GM18498 (cell line): Measurements from ENCODE around the gene COL18A1.
"Not testable (repeated sequence)": the region's sequence is repeated elsewhere in the genome, so short reads cannot be mapped to it uniquely, and the experiment has no call there.

Source experiments
- ATAC-seq: cut with Tn5 transposase; IDR thresholded peaks from one replicate; pipeline ENCODE4 v1.9.1; 2021; ENCODE audit warnings: mild to moderate bottlenecking, moderate library complexity; ENCODE audit not compliant: unreplicated experiment

Gene COL18A1

DNA sequence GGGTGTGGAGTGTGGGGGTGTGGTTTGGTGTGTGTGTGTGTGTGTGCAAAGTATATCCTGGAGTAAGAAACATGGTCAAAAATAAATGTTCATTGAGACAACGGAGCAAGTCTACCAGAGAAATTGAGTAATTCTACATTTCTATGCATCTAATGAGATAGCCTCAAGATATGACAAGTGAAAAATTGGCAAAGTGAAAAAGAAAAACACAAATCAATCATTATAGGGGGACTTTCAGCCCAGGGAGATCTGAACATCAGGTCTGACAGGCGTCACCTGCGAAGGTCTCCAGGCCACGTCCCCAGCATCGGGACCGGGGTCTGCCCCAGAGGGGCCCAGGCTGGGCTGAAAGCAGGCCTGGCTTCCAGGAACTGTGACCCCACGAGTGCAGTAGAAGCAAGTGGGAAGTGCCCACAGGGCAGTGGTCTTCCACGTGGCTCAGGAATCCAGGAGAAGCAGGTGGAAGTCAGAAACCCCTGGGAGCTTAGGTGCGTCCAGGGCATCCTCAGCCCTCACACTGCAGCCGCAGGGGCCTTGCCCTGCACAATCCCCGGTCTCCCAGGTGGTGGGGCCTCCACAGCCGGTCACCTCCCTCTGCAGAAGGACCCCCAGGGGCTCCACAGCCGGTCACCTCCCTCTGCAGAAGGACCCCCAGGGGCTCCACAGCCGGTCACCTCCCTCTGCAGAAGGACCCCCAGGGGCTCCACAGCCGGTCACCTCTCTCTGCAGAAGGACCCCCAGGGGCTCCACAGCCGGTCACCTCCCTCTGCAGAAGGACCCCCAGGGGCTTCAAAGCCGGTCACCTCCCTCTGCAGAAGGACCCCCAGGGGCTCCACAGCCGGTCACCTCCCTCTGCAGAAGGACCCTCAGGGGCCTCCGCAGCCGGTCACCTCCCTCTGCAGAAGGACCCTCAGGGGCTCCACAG lies 96.4 kb downstream of the COL18A1 start:
- not testable (repeated sequence) for ATAC-seq

DNA sequence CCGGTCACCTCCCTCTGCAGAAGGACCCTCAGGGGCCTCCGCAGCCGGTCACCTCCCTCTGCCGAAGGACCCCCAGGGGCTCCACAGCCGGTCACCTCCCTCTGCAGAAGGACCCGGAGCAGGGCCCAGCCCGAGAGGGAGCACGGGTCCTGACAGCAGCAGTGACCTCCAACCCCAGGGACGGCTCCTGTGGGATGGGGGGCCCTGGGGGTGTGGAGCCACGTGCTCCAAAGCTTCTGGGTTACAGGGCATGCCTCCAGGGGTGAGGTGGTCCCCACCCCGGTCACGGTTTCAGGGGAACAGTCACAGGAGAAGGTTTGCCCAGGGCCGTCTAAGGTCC lies 97.0 kb downstream of the COL18A1 start:
- ATAC-seq = no peak

DNA sequence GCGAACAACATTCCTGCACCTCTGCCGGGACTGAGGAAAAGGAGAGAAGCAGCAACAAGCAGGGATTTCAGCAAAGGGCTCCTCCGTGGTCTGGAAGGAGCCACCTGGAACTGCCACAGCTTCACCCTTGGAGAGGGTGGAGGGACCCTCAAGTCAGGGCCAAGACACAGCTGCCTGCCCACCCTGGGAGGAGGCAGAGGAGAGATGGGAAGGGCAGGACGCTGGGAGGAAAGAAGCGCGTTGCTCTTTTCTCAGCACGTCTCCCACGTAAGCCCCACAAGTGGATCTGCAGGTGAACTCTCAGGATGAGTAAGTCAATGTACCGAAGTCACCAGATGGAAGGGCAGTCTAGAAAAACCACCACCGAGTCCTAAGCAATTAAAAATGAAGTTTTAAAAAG lies 97.6 kb downstream of the COL18A1 start:
- no peak for ATAC-seq

DNA sequence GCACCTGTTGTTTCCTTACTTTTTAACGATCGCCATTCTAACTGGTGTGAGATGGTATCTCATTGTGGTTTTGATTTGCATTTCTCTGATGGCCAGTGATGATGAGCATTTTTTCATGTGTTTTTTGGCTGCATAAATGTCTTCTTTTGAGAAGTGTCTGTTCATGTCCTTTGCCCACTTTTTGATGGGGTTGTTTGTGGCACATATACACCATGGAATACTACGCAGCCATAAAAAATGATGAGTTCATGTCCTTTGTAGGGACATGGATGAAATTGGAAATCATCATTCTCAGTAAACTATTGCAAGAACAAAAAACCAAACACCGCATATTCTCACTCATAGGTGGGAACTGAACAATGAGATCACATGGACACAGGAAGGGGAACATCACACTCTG lies 98.3 kb downstream of the COL18A1 start:
- not testable (repeated sequence) for ATAC-seq

DNA sequence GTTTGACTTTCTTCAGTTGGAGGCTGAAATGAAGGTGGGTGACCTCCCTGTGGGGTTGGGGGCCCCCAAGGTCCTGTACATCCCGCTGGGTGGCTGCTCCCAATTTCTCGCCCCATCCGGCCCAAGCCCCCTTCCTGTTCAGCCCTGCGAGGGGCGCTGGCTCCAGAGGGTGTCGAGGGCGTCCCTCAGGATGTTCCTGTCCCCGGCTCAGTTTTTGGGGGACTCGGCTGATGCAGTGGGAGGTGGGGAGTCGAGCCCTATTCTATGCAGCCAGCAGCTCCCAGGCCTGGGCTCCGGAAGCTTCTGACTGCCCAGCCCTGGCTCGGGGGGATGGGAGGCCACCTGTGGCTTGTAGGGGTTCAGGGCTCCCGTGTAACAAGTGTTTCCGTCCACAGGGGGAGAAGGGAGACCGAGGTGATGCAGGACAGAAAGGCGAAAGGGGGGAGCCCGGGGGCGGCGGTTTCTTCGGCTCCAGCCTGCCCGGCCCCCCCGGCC lies 99.1 kb downstream of the COL18A1 start:
- ATAC-seq = no peak

DNA sequence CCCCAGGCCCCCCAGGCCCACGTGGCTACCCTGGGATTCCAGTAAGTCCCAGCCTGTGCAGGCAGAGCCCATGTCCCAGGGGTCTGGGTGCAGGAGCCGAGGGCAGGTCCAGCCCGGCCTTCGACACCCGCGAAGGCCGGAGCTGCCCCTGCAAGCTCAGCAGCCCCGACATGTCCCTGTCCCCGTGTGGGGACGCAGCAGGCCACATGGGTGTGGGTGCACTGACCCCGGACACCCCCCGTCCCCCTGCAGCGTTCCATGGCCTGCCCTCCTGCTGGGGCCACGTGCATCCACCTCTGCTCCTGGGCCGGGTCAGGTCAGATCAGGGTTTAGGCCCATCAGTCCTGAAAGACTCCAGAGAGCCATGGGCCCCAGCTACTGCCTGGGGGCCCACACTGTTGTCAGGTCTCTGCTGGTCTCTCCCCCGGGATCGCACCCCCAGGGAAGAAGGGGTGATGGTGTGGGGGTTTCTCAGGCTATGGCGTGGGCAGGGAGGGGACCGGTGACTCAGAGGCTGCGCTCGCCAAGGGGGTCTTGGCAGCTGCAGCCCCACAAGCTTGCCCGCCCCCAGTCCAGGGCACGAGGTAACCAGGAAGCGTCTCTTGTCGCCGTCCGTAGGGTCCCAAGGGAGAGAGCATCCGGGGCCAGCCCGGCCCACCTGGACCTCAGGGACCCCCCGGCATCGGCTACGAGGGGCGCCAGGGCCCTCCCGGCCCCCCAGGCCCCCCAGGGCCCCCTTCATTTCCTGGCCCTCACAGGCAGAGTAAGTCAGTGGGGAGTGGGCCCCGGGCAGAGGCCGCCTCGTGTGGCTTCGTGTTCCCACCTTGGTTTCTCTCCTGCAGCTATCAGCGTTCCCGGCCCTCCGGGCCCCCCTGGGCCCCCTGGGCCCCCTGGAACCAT lies 99.8 kb downstream of the COL18A1 start:
- no peak for ATAC-seq

DNA sequence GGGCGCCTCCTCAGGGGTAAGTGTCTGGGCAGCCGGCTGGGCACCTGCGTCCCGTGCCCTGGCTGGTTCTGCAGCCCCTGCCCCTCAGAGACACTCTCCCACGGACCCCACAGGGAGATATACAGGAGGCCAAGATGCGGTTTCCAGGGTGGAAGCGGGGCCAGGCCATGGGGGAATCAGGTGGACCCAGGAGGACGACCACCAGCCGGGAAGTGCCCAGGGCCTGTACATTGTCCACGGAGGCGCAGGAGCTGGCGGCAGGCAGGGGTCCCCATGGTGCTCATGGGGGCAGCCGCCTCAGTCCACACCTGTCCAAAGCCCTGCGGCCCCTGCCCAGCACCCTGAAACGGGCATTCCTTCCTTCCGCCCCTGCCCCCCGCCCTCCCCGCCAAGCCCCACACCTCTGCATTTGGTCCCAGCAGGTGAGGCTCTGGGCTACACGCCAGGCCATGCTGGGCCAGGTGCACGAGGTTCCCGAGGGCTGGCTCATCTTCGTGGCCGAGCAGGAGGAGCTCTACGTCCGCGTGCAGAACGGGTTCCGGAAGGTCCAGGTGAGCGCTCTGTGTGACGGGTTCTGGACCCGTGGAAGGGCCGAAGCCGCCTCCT lies 100.6 kb downstream of the COL18A1 start:
- ATAC-seq = no peak

DNA sequence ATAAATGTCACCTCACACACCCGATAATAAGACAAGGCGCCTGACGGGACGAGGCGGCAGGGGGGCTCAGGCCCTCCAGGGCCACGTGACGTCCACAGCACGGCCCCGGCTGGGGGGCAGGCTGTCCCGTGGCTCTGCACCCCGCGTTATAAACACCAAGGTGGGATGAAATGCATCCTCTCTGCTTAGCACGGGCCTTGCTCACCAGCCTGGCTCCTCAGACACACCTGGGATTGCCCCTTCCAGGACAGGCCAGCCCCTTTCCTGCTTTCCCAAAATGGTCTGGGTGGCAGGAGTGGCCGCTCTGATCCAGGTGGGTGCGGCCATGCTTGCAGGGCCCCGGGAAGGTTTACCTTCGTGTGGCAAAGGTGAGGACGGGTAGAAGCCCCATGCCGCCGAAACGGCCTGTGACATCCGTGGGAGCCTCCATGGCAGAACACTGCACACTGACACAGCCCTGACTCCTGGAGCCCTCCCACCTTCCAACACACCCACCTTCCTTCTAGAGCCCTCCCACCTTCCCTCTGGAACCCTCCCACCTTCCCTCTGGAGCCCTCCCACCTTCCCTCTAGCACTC lies 101.4 kb downstream of the COL18A1 start:
- no peak for ATAC-seq

DNA sequence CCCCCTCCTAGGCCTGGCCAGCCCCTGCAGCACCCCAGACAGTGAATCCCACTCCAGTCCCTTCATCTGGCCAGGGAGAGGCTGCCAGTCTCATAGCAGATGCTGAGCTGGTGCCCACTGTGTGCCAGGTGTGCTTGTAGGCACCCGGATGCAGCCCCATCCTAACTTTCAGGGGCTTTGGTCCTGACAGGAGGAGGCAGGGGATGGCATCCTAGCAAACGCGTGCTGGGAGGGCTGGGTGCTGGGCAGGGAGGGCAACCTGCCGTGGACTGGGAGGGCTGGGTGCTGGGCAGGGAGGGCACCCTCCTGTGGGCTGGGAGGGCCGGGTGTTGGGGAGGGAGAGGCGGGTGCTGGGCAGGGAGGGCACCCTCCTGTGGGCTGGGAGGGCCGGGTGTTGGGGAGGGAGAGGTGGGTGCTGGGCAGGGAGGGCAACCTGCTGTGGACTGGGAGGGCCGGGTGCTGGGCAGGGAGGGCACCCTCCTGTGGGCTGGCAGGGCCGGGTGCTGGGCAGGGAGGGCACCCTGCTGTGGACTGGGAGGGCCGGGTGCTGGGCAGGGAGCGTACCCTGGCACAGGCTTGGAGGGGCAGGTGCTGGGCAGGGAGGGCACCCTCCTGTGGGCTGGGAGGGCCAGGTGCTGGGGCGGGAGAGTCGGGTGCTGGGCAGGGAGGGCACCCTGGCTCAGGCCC lies 102.0 kb downstream of the COL18A1 start:
- no peak for ATAC-seq

DNA sequence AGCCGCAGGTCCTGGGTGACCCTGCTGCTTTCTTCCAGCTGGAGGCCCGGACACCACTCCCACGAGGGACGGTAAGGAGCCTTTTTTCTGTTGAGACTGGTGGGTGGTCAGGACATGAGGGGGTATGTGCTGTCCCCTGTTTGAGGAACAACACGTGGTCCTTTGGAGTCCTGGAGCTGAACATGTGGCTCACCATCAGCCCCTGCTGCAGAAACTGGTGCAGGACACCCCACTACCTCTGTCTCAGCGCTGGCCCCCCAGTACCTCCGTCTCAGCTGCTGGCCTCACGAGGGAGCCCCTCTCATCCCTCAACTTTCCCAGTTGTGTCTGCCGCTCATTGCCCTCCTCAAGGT lies 102.5 kb downstream of the COL18A1 start:
- ATAC-seq = no peak

DNA sequence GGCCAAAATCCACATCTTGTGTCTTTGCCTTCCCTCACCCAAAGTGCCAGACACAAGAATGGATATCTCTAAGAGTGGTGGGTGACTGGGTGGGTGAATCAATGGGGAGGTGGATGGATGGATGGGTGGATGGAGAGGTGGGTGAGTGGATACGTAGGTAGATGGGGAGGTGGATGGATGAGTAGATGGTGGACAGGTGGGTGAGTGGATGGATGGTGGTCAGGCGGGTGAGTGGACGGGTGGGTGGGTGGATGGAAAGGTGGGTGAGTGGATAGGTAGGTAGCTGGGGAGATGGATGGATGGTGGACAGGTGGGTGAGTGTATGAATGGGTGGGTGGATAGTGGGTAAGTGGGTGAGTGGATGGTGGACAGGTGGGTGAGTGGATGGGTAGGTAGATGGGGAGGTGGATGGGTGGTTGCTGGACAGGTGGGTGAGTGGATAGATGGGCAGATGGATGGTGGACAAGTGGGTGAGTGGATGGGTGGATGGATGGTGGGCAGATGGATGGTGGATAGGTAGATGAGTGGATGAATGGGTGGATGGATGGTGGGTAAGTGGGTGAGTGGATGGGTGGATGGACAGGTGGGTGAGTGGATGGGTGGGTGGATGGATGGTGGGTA lies 103.0 kb downstream of the COL18A1 start:
- no peak for ATAC-seq

DNA sequence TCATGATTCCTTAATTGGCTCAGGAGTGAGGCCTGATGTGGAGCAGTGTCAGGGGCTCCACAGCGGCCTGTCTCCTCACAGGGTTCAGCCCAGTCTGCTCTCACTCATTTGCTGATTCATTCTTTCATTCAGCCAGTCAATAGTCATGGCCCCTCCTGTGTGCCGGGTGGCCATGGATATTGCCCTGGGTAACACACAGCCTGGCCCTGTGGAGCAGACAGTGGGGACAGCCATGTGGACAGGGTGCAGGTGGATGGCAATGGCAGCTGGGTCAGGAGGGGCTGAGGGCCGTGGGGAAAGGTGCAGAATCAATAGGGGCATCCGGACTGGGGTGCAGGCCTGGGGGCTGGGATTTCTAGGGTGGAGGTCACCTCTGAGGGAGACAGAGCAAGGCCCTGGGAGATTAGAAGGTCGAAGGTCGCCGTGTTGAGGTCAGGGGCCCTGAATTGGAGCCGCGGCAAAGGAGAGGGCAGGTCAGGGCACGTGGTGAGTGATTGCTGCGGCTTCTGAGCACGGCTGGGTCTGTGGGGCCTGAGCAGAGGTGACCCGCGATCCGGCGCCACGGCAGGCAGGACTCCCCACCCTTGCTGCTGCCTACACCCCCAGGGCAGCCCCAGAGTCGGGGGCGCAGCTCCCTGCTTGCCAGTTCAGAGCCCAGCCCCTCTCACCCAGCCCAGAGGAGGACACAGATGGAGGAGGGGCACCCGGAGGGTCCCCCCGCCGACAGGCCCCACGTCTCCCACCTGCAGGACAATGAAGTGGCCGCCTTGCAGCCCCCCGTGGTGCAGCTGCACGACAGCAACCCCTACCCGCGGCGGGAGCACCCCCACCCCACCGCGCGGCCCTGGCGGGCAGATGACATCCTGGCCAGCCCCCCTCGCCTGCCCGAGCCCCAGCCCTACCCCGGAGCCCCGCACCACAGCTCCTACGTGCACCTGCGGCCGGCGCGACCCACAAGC lies 103.9 kb downstream of the COL18A1 start:
- no peak for ATAC-seq

DNA sequence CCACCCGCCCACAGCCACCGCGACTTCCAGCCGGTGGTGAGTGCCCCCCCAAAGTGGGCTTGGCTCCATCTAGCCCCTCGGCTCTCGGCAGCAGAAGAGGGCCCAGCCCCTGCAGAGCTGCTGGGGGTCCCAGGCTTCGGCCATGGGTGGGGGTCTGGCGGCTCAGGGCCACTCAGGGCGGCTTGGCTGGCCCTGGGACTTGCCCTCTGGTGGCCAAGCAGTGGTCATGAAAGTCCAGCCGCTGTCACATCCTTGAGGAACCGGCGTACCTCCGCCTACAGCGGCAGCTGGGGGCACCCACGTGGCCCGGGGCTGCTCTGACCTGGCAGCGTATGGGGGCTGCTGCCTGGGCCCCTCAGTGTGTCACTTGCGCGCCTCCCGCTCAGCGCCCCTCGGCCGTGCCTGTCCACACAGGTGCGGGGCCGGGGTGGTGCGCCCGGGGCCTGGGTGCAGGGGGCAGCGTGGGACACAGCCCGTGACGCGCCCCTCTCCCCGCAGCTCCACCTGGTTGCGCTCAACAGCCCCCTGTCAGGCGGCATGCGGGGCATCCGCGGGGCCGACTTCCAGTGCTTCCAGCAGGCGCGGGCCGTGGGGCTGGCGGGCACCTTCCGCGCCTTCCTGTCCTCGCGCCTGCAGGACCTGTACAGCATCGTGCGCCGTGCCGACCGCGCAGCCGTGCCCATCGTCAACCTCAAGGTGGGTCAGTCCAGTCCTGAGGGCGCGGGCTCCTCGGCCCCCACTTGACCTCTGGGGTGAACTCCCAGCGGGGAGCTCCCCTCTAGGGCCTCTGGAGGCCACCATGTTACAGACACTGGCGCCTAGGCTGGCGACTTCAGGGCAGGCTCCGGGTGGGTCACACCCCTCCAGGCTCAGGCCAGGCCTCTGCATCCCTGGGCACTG lies 104.9 kb downstream of the COL18A1 start:
- ATAC-seq = no peak

DNA sequence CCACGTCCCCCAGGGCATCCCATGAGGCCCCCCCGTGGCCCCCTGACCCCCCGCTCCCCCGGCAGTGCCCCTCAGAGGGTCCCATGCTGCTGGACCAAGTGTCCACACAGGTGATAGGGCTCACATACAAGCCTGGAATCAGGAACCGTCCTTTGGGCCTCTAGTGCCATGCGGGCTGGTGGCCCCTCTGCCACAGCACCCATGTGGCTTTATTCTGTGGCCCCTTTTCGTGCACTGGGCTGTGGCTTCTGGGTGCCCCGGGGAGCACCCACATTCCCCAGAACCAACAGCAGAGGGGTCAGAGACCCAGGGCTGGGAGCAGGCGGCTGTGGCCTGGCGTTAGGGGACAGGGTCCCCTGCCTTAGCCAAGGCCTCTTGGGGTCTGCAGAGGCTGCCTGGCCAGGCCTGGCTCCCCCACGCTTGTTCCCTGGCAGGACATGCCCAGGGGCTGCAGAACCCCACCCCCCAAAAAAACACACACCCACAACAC lies 105.5 kb downstream of the COL18A1 start:
- no peak for ATAC-seq

DNA sequence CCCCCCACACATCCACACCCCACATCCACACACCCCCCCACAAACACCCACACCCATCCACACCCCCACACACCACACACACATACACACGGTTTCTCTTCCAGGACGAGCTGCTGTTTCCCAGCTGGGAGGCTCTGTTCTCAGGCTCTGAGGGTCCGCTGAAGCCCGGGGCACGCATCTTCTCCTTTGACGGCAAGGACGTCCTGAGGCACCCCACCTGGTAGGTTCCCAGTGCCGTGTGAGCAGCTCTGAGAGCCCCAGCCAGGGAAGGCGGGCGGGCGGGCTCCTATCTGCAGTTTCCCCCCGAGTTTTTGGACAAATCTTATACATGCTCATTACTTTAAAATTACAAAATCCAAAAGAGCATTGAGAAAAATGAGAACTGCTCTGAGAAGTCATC lies 106.0 kb downstream of the COL18A1 start:
- ATAC-seq = no peak

DNA sequence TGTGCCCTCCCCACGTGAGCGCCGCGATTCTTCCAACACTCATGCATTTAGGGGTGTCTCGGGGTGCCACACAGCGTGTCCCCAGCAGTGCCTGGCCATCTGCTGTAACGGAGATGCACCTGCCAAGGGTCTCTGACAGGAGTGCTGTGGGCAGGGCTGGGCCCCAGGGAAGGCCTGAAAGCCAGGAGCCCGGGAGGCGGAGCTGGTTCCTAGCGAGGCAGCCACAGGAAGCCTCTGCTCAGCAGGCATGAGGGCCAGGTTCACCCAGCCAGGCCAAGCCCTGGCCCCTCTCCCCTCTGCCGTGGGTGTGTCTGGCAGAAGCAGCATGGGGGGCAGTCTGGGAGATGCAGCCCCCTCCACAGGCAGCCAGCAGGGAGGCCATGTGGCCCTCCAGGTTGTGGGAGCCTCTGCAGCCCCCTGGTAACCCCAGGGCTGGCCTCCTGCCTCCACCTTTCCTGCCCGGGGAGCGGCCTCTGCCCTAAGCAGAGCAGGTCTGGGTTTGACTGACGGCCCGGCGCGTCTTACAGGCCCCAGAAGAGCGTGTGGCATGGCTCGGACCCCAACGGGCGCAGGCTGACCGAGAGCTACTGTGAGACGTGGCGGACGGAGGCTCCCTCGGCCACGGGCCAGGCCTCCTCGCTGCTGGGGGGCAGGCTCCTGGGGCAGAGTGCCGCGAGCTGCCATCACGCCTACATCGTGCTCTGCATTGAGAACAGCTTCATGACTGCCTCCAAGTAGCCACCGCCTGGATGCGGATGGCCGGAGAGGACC lies 106.9 kb downstream of the COL18A1 start:
- ATAC-seq = no peak

DNA sequence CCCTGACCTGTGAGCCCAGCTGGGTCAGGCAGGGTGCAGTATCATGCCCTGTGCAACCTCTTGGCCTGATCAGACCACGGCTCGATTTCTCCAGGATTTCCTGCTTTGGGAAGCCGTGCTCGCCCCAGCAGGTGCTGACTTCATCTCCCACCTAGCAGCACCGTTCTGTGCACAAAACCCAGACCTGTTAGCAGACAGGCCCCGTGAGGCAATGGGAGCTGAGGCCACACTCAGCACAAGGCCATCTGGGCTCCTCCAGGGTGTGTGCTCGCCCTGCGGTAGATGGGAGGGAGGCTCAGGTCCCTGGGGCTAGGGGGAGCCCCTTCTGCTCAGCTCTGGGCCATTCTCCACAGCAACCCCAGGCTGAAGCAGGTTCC lies 107.6 kb downstream of the COL18A1 start:
- ATAC-seq = no peak
